Activated T-cell treated with anti-CD3 and anti-CD28 coated beads, Interleukin-2, amount 50 U/mL, for 4 hours (primary cell): ENCODE results near the gene GJB2. TPM values are rescaled to one million over a fixed set of nuclear protein-coding genes. Genes with fewer than 3 reads are reported as not detected.
A peak's percentile ranks its signal among the peaks of the same experiment; 100 is the strongest.

Source experiments
- ATAC-seq, 2 donors: fragments of 200-7000 bp; cut with Tn5 transposase; one replicate each; pipeline ENCODE4 v1.10.0; 2021
- DNase-seq: peaks from one replicate; pipeline ENCODE4 v3.0.0-alpha.2; 2020
- H3K27me3 Mint-ChIP-seq: one replicate; pipeline ENCODE4 v1.8.0; 2021; ENCODE audit warnings: low read depth, mixed read lengths
- H3K36me3 Mint-ChIP-seq: one replicate; pipeline ENCODE4 v1.8.0; 2022; ENCODE audit warnings: mixed read lengths; ENCODE audit not compliant: insufficient read depth
- H3K4me1 Mint-ChIP-seq: one replicate; pipeline ENCODE4 v1.8.0; 2021; ENCODE audit warnings: low read depth, mixed read lengths
- H3K4me3 Mint-ChIP-seq: one replicate; pipeline ENCODE4 v1.8.0; 2021; ENCODE audit warnings: mild to moderate bottlenecking, moderate library complexity, mixed read lengths
- H3K9me3 Mint-ChIP-seq: one replicate; pipeline ENCODE4 v1.8.0; 2021; ENCODE audit warnings: mixed read lengths
- total RNA-seq, 3 donors: library from RNA; stranded (reverse); gene quantifications; one replicate each; pipeline ENCODE4 v1.2.1, GENCODE V29; 2021

Gene GJB2
- total RNA-seq, 3 donors from 2014 or later, result 2.4 to 4.8 (median 4.4) TPM

- Mint-ChIP-seq H3K27me3 (peaks cover 20% of the 10 kb centered on the region), H3K4me3 (no peak overlapping the region), H3K4me1 (peaks cover 2% of the 10 kb centered on the region), H3K9me3 (no peaks in the 10 kb centered on the region), H3K36me3 (no peaks in the 10 kb centered on the region)
- no peak for DNase-seq
- no peak for ATAC-seq
Measured at GRCh38 chr13:20185366-20186056, 7.2 kb downstream of the GJB2 start.

- Mint-ChIP-seq H3K27me3 (peaks cover 47% of the 10 kb centered on the region), H3K36me3 (no peaks in the 10 kb centered on the region), H3K4me3 (no peak overlapping the region), H3K4me1 (peaks cover 2% of the 10 kb centered on the region), H3K9me3 (no peaks in the 10 kb centered on the region)
- peak; percentile 91 to 95 for ATAC-seq
- DNase-seq, result peak; percentile 45
Measured at GRCh38 chr13:20182231-20182846, 10.4 kb downstream of the GJB2 start.

- H3K9me3 Mint-ChIP-seq, result no peaks in the 10 kb centered on the region
- no peak for ATAC-seq
- H3K4me1 Mint-ChIP-seq, result peaks cover 2% of the 10 kb centered on the region
- peaks cover 53% of the 10 kb centered on the region for H3K27me3 Mint-ChIP-seq
- DNase-seq, result no peak
- no peak overlapping the region for H3K4me3 Mint-ChIP-seq
- H3K36me3 Mint-ChIP-seq, result no peaks in the 10 kb centered on the region
Measured at GRCh38 chr13:20181188-20181587, 11.6 kb downstream of the GJB2 start.

- no peaks in the 10 kb centered on the region for H3K9me3 Mint-ChIP-seq
- no peak for ATAC-seq
Measured at GRCh38 chr13:20178156-20178555, 14.6 kb downstream of the GJB2 start.

GRCh38 chr13:20177049-20177831 lies 15.5 kb downstream of the GJB2 start:
- DNase-seq (no peak), ATAC-seq (no peak)
- Mint-ChIP-seq H3K4me3 (no peak overlapping the region), H3K27me3 (peaks cover 83% of the 10 kb centered on the region), H3K4me1 (peaks cover 18% of the 10 kb centered on the region), H3K9me3 (no peaks in the 10 kb centered on the region), H3K36me3 (no peaks in the 10 kb centered on the region)

More at GRCh38 chr13:20178156-20178555, 14.6 kb downstream of the GJB2 start:
- Mint-ChIP-seq H3K4me1 (peaks cover 17% of the 10 kb centered on the region), H3K4me3 (no peak overlapping the region), H3K27me3 (peaks cover 79% of the 10 kb centered on the region), H3K36me3 (no peaks in the 10 kb centered on the region)
- DNase-seq, result no peak

- DNase-seq, result no peak
- H3K9me3 Mint-ChIP-seq, result no peaks in the 10 kb centered on the region
- no peaks in the 10 kb centered on the region for H3K36me3 Mint-ChIP-seq
- H3K4me1 Mint-ChIP-seq, result peaks cover 16% of the 10 kb centered on the region
- H3K4me3 Mint-ChIP-seq, result no peak overlapping the region
- no peak for ATAC-seq
- peaks cover 82% of the 10 kb centered on the region for H3K27me3 Mint-ChIP-seq
Measured at GRCh38 chr13:20175907-20176652, 16.7 kb downstream of the GJB2 start.

GRCh38 chr13:20175406-20175794 lies 17.3 kb downstream of the GJB2 start:
- no peak overlapping the region for H3K4me3 Mint-ChIP-seq
- H3K36me3 Mint-ChIP-seq, result no peaks in the 10 kb centered on the region
- peaks cover 84% of the 10 kb centered on the region for H3K27me3 Mint-ChIP-seq
- no peaks in the 10 kb centered on the region for H3K9me3 Mint-ChIP-seq
- no peak for ATAC-seq
- DNase-seq, result no peak
- peaks cover 16% of the 10 kb centered on the region for H3K4me1 Mint-ChIP-seq

GRCh38 chr13:20174656-20175405 lies 17.9 kb downstream of the GJB2 start:
- H3K4me3 Mint-ChIP-seq, result no peak overlapping the region

GRCh38 chr13:20173116-20173746 lies 19.5 kb downstream of the GJB2 start:
- H3K27me3 Mint-ChIP-seq, result peaks cover 75% of the 10 kb centered on the region
- no peak overlapping the region for H3K4me3 Mint-ChIP-seq
- no peak for ATAC-seq

More at GRCh38 chr13:20174656-20175405, 17.9 kb downstream of the GJB2 start:
- Mint-ChIP-seq H3K9me3 (no peaks in the 10 kb centered on the region), H3K36me3 (no peaks in the 10 kb centered on the region), H3K27me3 (peaks cover 84% of the 10 kb centered on the region), H3K4me1 (peaks cover 16% of the 10 kb centered on the region)
- DNase-seq (peak; percentile 63), ATAC-seq (peak; percentile 85 to 93)

GRCh38 chr13:20171364-20171763 lies 21.4 kb downstream of the GJB2 start:
- DNase-seq (no peak), ATAC-seq (no peak)
- peaks cover 75% of the 10 kb centered on the region for H3K27me3 Mint-ChIP-seq
- no peaks in the 10 kb centered on the region for H3K36me3 Mint-ChIP-seq
- H3K4me1 Mint-ChIP-seq, result peaks cover 16% of the 10 kb centered on the region
- no peak overlapping the region for H3K4me3 Mint-ChIP-seq
- H3K9me3 Mint-ChIP-seq, result no peaks in the 10 kb centered on the region

More at GRCh38 chr13:20173116-20173746, 19.5 kb downstream of the GJB2 start:
- no peaks in the 10 kb centered on the region for H3K36me3 Mint-ChIP-seq
- peaks cover 16% of the 10 kb centered on the region for H3K4me1 Mint-ChIP-seq
- H3K9me3 Mint-ChIP-seq, result no peaks in the 10 kb centered on the region
- no peak for DNase-seq

- no peak overlapping the region for H3K4me3 Mint-ChIP-seq
- peaks cover 74% of the 10 kb centered on the region for H3K27me3 Mint-ChIP-seq
- no peak for ATAC-seq
- no peaks in the 10 kb centered on the region for H3K36me3 Mint-ChIP-seq
- no peak for DNase-seq
- peaks cover 16% of the 10 kb centered on the region for H3K4me1 Mint-ChIP-seq
- H3K9me3 Mint-ChIP-seq, result no peaks in the 10 kb centered on the region
Measured at GRCh38 chr13:20170921-20171320, 21.8 kb downstream of the GJB2 start.

- Mint-ChIP-seq H3K4me3 (no peak overlapping the region), H3K36me3 (no peaks in the 10 kb centered on the region), H3K4me1 (peaks cover 3% of the 10 kb centered on the region), H3K9me3 (no peaks in the 10 kb centered on the region), H3K27me3 (peaks cover 64% of the 10 kb centered on the region)
- no peak for DNase-seq
- no peak for ATAC-seq
Measured at GRCh38 chr13:20168396-20168795, 24.3 kb downstream of the GJB2 start.
